MM.1S (cell line): ENCODE data around the gene SSU72.

Experiments used
- DNase-seq: peaks from one replicate; pipeline ENCODE4 v3.0.0-alpha.2; 2015
- H2AFZ ChIP-seq: fragments of 300-600 bp; sonication (generic); 2 replicates; pipeline ENCODE4 v1.6.0; 2016; ENCODE audit warnings: antibody characterized with exemption, low read length
- H3F3A ChIP-seq: fragments of 300-600 bp; sonication (generic); 2 replicates; pipeline ENCODE4 v1.6.1; 2016; ENCODE audit warnings: mild to moderate bottlenecking, antibody characterized with exemption, low read length, moderate library complexity, mixed read lengths; ENCODE audit not compliant: insufficient read depth
- H3K27ac ChIP-seq: fragments of 300-600 bp; sonication (generic); 2 replicates; pipeline ENCODE4 v1.5.1; 2016; ENCODE audit warnings: mild to moderate bottlenecking, low read length
- H3K27me3 ChIP-seq: fragments of 300-600 bp; sonication (generic); replicated peaks from 2 replicates; pipeline ENCODE4 v1.6.0; 2016; ENCODE audit warnings: low read length; ENCODE audit not compliant: insufficient read depth
- H3K36me3 ChIP-seq: fragments of 300-600 bp; sonication (generic); replicated peaks from 2 replicates; pipeline ENCODE4 v1.6.1; 2016; ENCODE audit warnings: mild to moderate bottlenecking, low read length, mixed read lengths; ENCODE audit not compliant: insufficient read depth
- H3K4me1 ChIP-seq: fragments of 300-600 bp; sonication (generic); 2 replicates; pipeline ENCODE4 v1.6.1; 2016; ENCODE audit warnings: low read length, mixed read lengths
- H3K4me2 ChIP-seq: fragments of 300-600 bp; sonication (generic); 2 replicates; pipeline ENCODE4 v1.6.0; 2016; ENCODE audit warnings: low read depth, low read length
- H3K4me3 ChIP-seq: fragments of 300-600 bp; sonication (generic); 2 replicates; pipeline ENCODE4 v1.5.1; 2016; ENCODE audit warnings: low read length, mixed read lengths
- H3K79me2 ChIP-seq: fragments of 300-600 bp; sonication (generic); 2 replicates; pipeline ENCODE4 v1.6.1; 2016; ENCODE audit warnings: mixed run types, low read length, mixed read lengths
- H3K9ac ChIP-seq: fragments of 300-600 bp; sonication (generic); 2 replicates; pipeline ENCODE4 v1.6.1; 2016; ENCODE audit warnings: low read length, mixed read lengths
- H3K9me2 ChIP-seq: fragments of 300-600 bp; sonication (generic); replicated peaks from 2 replicates; pipeline ENCODE4 v1.6.1; 2016; ENCODE audit warnings: mild to moderate bottlenecking, low read length, mixed read lengths; ENCODE audit not compliant: insufficient read depth
- H3K9me3 ChIP-seq: fragments of 300-600 bp; sonication (generic); replicated peaks from 2 replicates; pipeline ENCODE4 v1.6.1; 2016; ENCODE audit warnings: mild to moderate bottlenecking, low read length, mixed read lengths; ENCODE audit not compliant: insufficient read depth
- H4K20me1 ChIP-seq: fragments of 300-600 bp; sonication (generic); 2 replicates; pipeline ENCODE4 v1.6.1; 2016; ENCODE audit warnings: mild to moderate bottlenecking, low read length, moderate library complexity, mixed read lengths; ENCODE audit not compliant: insufficient read depth
- EZH2 ChIP-seq: fragments of 300-600 bp; sonication (generic); optimal IDR thresholded peaks from 2 replicates; pipeline ENCODE3; 2017; ENCODE audit warnings: low read depth, mild to moderate bottlenecking, antibody characterized with exemption, low read length, mixed read lengths
- EZH2phosphoT487 ChIP-seq: fragments of 300-600 bp; sonication (generic); IDR thresholded peaks from 2 replicates; pipeline ENCODE4 v1.6.1; 2018; ENCODE audit warnings: antibody characterized with exemption, low read length
- TF ChIP-seq, protein P1 (sequence below): fragments of 300-600 bp; sonication (generic); IDR thresholded peaks from 2 replicates; pipeline ENCODE4 v1.5.1; 2016; ENCODE audit warnings: antibody characterized with exemption, low read length, mixed read lengths

SSU72 gene

GRCh38 chr1:1542766-1543705 is 31.6 kb downstream of the SSU72 start:
- no peak overlapping the region for H3K4me2 ChIP-seq
- no peak for DNase-seq
- no peak overlapping the region for H3K27ac ChIP-seq
- H3K9me2 ChIP-seq: no peaks in the 10 kb centered on the region
- H3F3A ChIP-seq: no peaks in the 10 kb centered on the region
- H3K27me3 ChIP-seq: no peaks in the 10 kb centered on the region
- no peak overlapping the region for H3K4me3 ChIP-seq
- no peaks in the 10 kb centered on the region for H3K36me3 ChIP-seq
- TF ChIP-seq, protein P1, sequence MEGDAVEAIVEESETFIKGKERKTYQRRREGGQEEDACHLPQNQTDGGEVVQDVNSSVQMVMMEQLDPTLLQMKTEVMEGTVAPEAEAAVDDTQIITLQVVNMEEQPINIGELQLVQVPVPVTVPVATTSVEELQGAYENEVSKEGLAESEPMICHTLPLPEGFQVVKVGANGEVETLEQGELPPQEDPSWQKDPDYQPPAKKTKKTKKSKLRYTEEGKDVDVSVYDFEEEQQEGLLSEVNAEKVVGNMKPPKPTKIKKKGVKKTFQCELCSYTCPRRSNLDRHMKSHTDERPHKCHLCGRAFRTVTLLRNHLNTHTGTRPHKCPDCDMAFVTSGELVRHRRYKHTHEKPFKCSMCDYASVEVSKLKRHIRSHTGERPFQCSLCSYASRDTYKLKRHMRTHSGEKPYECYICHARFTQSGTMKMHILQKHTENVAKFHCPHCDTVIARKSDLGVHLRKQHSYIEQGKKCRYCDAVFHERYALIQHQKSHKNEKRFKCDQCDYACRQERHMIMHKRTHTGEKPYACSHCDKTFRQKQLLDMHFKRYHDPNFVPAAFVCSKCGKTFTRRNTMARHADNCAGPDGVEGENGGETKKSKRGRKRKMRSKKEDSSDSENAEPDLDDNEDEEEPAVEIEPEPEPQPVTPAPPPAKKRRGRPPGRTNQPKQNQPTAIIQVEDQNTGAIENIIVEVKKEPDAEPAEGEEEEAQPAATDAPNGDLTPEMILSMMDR: no peak
- TF ChIP-seq EZH2phosphoT487: no peak
- TF ChIP-seq EZH2: no peak
- H2AFZ ChIP-seq: no peak overlapping the region
- H3K79me2 ChIP-seq: no peaks in the 10 kb centered on the region
- no peaks in the 10 kb centered on the region for H3K9me3 ChIP-seq
- no peaks in the 10 kb centered on the region for H4K20me1 ChIP-seq
- no peaks in the 10 kb centered on the region for H3K4me1 ChIP-seq
- no peak overlapping the region for H3K9ac ChIP-seq

- H3K36me3 ChIP-seq: no peaks in the 10 kb centered on the region
- TF ChIP-seq EZH2 (no peak), EZH2phosphoT487 (no peak)
- TF ChIP-seq, protein P1: no peak
These were observed 32.5 kb downstream of the SSU72 start for GRCh38 chr1:1541956-1542765.

GRCh38 chr1:1540818-1541628 is 33.6 kb downstream of the SSU72 start:
- Histone ChIP-seq H3K4me2 (no peak overlapping the region), H3K4me1 (no peaks in the 10 kb centered on the region), H3K36me3 (no peaks in the 10 kb centered on the region), H4K20me1 (no peaks in the 10 kb centered on the region), H2AFZ (no peak overlapping the region), H3K9me2 (no peaks in the 10 kb centered on the region), H3K79me2 (no peaks in the 10 kb centered on the region), H3K9me3 (no peaks in the 10 kb centered on the region), H3F3A (no peaks in the 10 kb centered on the region), H3K9ac (no peak overlapping the region), H3K27me3 (no peaks in the 10 kb centered on the region), H3K4me3 (no peak overlapping the region), H3K27ac (no peak overlapping the region)
- DNase-seq: no peak
- no peak for TF ChIP-seq EZH2
- TF ChIP-seq, protein P1: no peak
- no peak for TF ChIP-seq EZH2phosphoT487

More at GRCh38 chr1:1541956-1542765, 32.5 kb downstream of the SSU72 start:
- Histone ChIP-seq H3K4me2 (no peak overlapping the region), H3F3A (no peaks in the 10 kb centered on the region), H3K4me1 (no peaks in the 10 kb centered on the region), H3K9me2 (no peaks in the 10 kb centered on the region), H3K27ac (no peak overlapping the region), H4K20me1 (no peaks in the 10 kb centered on the region), H3K27me3 (no peaks in the 10 kb centered on the region), H3K9ac (no peak overlapping the region), H3K4me3 (no peak overlapping the region), H3K9me3 (no peaks in the 10 kb centered on the region), H2AFZ (no peak overlapping the region), H3K79me2 (no peaks in the 10 kb centered on the region)
- DNase-seq: no peak
